Sigmoid colon (tissue), 7 donors: ENCODE data around the gene BHMT2. TPM values are rescaled to one million over a fixed set of nuclear protein-coding genes. Genes with fewer than 3 reads are reported as not detected.

Experiments used
- DNase-seq: peaks from one replicate; pipeline ENCODE4 v3.0.0-alpha.2; 2019
- H3K27ac ChIP-seq, 4 donors: fragments of 200-600 bp; sonication (generic); one replicate each; pipeline ENCODE4 v1.5.1; 2016 to 2019; ENCODE audit warnings: mild to moderate bottlenecking in 1 of 4
- H3K27me3 ChIP-seq, 3 donors: fragments of 200-600 bp; sonication (generic); one replicate each; pipeline ENCODE4 v1.5.1; 2019; ENCODE audit warnings: mild to moderate bottlenecking in 1 of 3
- H3K36me3 ChIP-seq, 4 donors: fragments of 200-600 bp; sonication (generic); one replicate each; pipeline ENCODE4 v1.5.1; 2016 to 2019
- H3K4me1 ChIP-seq, 4 donors: fragments of 200-600 bp; sonication (generic); one replicate each; pipeline ENCODE4 v1.5.1; 2017 to 2019
- H3K4me3 ChIP-seq, 4 donors: fragments of 200-600 bp; sonication (generic); one replicate each; pipeline ENCODE4 v1.5.1; 2017 to 2019; ENCODE audit warnings: mild to moderate bottlenecking in 2 of 4, moderate library complexity in 1 of 4
- H3K9me3 ChIP-seq, 4 donors: fragments of 200-600 bp in 3 of 4; sonication (generic) in 3 of 4; one replicate each; pipeline versions ENCODE4 v1.5.1 to v1.6.1; 2013 to 2019
- CTCF ChIP-seq, 4 experiments: fragments of 450-650 bp in 3 of 4; fragments of 200-600 bp in 1 of 4; IDR thresholded peaks; one replicate each; pipeline ENCODE4 v1.5.1; 2016 to 2019; ENCODE audit warnings: antibody characterized with exemption in 4 of 4, mild to moderate bottlenecking in 3 of 4, moderate library complexity in 2 of 4
- EP300 ChIP-seq, 4 donors: sonication (generic); formaldehyde crosslinking; IDR thresholded peaks; one replicate each; pipeline ENCODE4 v1.6.1; 2017; ENCODE audit warnings: antibody characterized with exemption in 4 of 4
- POLR2A ChIP-seq, 2 donors: fragments of 450-650 bp; IDR thresholded peaks; one replicate each; pipeline ENCODE4 v1.6.1; 2016; ENCODE audit warnings: antibody characterized with exemption in 2 of 2, mild to moderate bottlenecking in 2 of 2, moderate library complexity in 2 of 2
- POLR2AphosphoS5 ChIP-seq, 4 donors: sonication (generic); formaldehyde crosslinking; IDR thresholded peaks; one replicate each; pipeline ENCODE4 v1.6.1; 2017; ENCODE audit warnings: antibody characterized with exemption in 4 of 4
- WGBS, 2 donors: extraction: QIAGEN DNeasy Blood & Tissue Kit; methylation state at CpG; one replicate each; pipeline ENCODE4 v1.1.7; 2013; 5-methylcytosine and 5-hydroxymethylcytosine counted together
- intact Hi-C: fragments of 100-400 bp; cut with DNase I; formaldehyde crosslinking; loops from one replicate; pipeline ENCODE4 v1.15.1; 2023
- polyA plus RNA-seq, 3 donors: library from polyadenylated mRNA; stranded (reverse); fragments of 200-250 nt; gene quantifications; one replicate each; pipeline ENCODE4 v1.2.3, GENCODE V29; 2013
- total RNA-seq, 4 donors: library from RNA; depleted of rRNA; stranded (reverse); fragments of >200 nt; gene quantifications; one replicate each; pipeline ENCODE4 v1.1.0, GENCODE V29; 2016
- donor health status: healthy with polysubstance abuse.
- donor health status: Bipolar disorder and iron deficiency.
- donor health status: healthy.

BHMT2 gene
- total and polyA plus RNA-seq, 7 donors: 0.86 to 37.5 (median 12.1) TPM

DNA sequence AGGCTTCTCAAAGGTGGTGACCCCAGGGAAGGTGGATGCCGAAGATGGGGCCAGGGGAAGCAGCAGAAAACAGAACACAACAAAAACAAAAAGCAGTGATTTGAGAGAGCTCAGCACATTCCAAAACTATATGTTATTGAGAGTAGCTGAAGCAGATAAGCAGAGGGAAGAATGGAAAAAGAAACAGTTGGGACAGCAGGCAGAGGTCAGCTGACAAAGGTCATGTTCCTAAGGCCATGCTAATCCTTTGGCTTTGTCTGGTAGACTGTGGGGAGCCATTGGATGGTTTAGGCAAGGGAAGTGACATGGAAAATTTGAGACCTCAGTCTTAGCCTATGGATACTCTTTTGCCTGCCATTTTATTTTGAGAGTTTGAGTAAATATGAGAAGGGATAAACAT lies 14.6 kb upstream of the BHMT2 start:
- TF ChIP-seq POLR2AphosphoS5 (IDR thresholded peaks at IDR 0.05) (no peak), CTCF (IDR thresholded peaks at IDR 0.05) (no peak), EP300 (IDR thresholded peaks at IDR 0.05) (no peak), POLR2A (IDR thresholded peaks at IDR 0.05) (no peak)
- Histone ChIP-seq H3K9me3 (no peaks in the 10 kb centered on the region), H3K27me3 (no peaks in the 10 kb centered on the region), H3K36me3 (no peaks in the 10 kb centered on the region), H3K4me1 (no peaks in the 10 kb centered on the region), H3K4me3 (no peak overlapping the region), H3K27ac (no peak overlapping the region)
- no peak for DNase-seq
- intact Hi-C loops: no loop called here
- WGBS, 2 donors: 86 to 87% methylated on average over 1 of the region's 1 CpG

- no peak overlapping the region for H3K4me3 ChIP-seq
- DNase-seq: no peak
- TF ChIP-seq EP300 (IDR thresholded peaks at IDR 0.05) (no peak), POLR2AphosphoS5 (IDR thresholded peaks at IDR 0.05) (no peak), POLR2A (IDR thresholded peaks at IDR 0.05) (no peak), CTCF (IDR thresholded peaks at IDR 0.05) (no peak)
- intact Hi-C loops: no loop called here
- H3K36me3 ChIP-seq: no peaks in the 10 kb centered on the region
- no peaks in the 10 kb centered on the region for H3K9me3 ChIP-seq
- H3K27ac ChIP-seq: no peak overlapping the region
- no peaks in the 10 kb centered on the region for H3K4me1 ChIP-seq
- H3K27me3 ChIP-seq: no peaks in the 10 kb centered on the region
Measured at GRCh38 chr5:79056847-79057246, 12.7 kb upstream of the BHMT2 start.

DNA sequence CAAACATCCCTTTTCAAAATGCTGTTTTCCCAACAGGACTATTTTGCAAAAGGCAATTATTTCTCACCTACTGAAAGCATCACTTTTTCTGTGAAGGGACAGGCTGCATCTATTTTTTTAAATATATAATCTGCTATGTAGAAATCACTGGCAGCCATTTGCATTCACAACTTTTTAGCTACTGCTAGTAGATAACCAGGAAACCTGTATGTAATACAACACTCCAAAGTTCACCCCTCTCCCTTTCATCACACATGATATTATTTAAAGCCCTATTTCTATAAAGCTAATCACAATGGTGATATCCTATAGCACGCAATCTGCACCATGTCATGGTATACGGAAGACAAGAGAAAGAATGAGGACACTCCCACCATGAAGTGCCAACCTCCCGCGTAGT lies 9.9 kb upstream of the BHMT2 start:
- H3K27ac ChIP-seq: no peak overlapping the region
- 95 to 98% methylated on average over 4 of the region's 4 CpGs for WGBS, 2 donors
- no peak overlapping the region for H3K4me3 ChIP-seq
- no peaks in the 10 kb centered on the region for H3K9me3 ChIP-seq
- no peak for DNase-seq
- no peaks in the 10 kb centered on the region for H3K4me1 ChIP-seq
- no peaks in the 10 kb centered on the region for H3K27me3 ChIP-seq
- H3K36me3 ChIP-seq: no peaks in the 10 kb centered on the region
- TF ChIP-seq CTCF (IDR thresholded peaks at IDR 0.05) (no peak), POLR2AphosphoS5 (IDR thresholded peaks at IDR 0.05) (no peak), POLR2A (IDR thresholded peaks at IDR 0.05) (no peak), EP300 (IDR thresholded peaks at IDR 0.05) (no peak)
- intact Hi-C loops: no loop called here

GRCh38 chr5:79062436-79062835 lies 7.1 kb upstream of the BHMT2 start:
- no peaks in the 10 kb centered on the region for H3K36me3 ChIP-seq
- 79 to 89% methylated on average over 3 of the region's 3 CpGs for WGBS, 2 donors
- H3K27ac ChIP-seq: no peak overlapping the region
- H3K27me3 ChIP-seq: no peaks in the 10 kb centered on the region
- H3K9me3 ChIP-seq: no peaks in the 10 kb centered on the region
- DNase-seq: no peak
- TF ChIP-seq EP300 (IDR thresholded peaks at IDR 0.05) (no peak), POLR2A (IDR thresholded peaks at IDR 0.05) (no peak), POLR2AphosphoS5 (IDR thresholded peaks at IDR 0.05) (no peak), CTCF (IDR thresholded peaks at IDR 0.05) (no peak)
- H3K4me3 ChIP-seq: no peak overlapping the region
- intact Hi-C loops: no loop called here
- no peaks in the 10 kb centered on the region for H3K4me1 ChIP-seq

DNA sequence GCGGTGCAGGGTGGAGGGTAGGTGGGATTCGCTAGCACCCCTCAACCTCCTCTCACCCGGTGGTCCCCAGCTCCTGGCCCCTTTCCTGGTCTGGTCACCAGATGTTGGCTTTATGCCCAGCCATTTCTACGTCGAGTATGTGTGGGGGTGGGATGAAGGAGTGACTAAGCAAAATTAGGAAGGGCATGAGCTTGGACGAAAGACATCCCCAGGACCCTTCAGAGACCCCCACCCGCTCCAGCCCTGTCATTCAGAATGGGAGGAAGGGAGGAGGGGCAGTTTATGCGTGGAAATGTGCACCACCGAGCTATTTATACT lies 742 bp downstream of the BHMT2 start:
- H3K27me3 ChIP-seq: no peaks in the 10 kb centered on the region
- peak overlapping the region; percentile 52 to 74 (median 71) for H3K27ac ChIP-seq
- WGBS, 2 donors: 57% methylated on average over 9 of the region's 9 CpGs
- peaks cover 0 to 20% (median 8%) of the 10 kb centered on the region in 4 donors for H3K4me1 ChIP-seq
- H3K9me3 ChIP-seq: no peaks in the 10 kb centered on the region
- DNase-seq: peak; percentile 65
- H3K4me3 ChIP-seq: peak overlapping the region; percentile 28 to 56 (median 48)
- H3K36me3 ChIP-seq: no peaks in the 10 kb centered on the region
- intact Hi-C loops: no loop called here
- TF ChIP-seq EP300 (IDR thresholded peaks at IDR 0.05): no peak
